SJSA1 (cell line): Measurements from ENCODE around the gene LRIF1. TPM values are rescaled to one million over a fixed set of nuclear protein-coding genes. Genes with fewer than 3 reads are reported as not detected.
"Not testable (repeated sequence)": the region's sequence is repeated elsewhere in the genome, so short reads cannot be mapped to it uniquely, and the experiment has no call there.

Source experiments
- DNase-seq, 2 experiments: peaks; one replicate each; pipeline ENCODE4 v3.0.0-alpha.2; 2015 to 2020; ENCODE audit warnings: low spot score in 2 of 2, low read depth in 1 of 2
- H3K27ac ChIP-seq: fragments of 250-450 bp; sonication (Bioruptor Pico); 2 replicates; pipeline ENCODE4 v1.5.1; 2020; ENCODE audit warnings: mild to moderate bottlenecking, moderate library complexity
- H3K27me3 ChIP-seq: fragments of 250-450 bp; sonication (Bioruptor Pico); replicated peaks from 2 replicates; pipeline ENCODE4 v1.5.1; 2020; ENCODE audit warnings: mild to moderate bottlenecking, moderate library complexity
- H3K36me3 ChIP-seq: fragments of 250-450 bp; sonication (Bioruptor Pico); 2 replicates; pipeline ENCODE4 v1.5.1; 2020; ENCODE audit warnings: mild to moderate bottlenecking
- H3K4me1 ChIP-seq: fragments of 250-450 bp; sonication (Bioruptor Pico); replicated peaks from 2 replicates; pipeline ENCODE4 v1.6.1; 2021; ENCODE audit warnings: mild to moderate bottlenecking
- H3K4me3 ChIP-seq: fragments of 250-450 bp; sonication (Bioruptor Pico); 2 replicates; pipeline ENCODE4 v1.5.1; 2020; ENCODE audit warnings: mild to moderate bottlenecking
- H3K9me3 ChIP-seq: fragments of 250-450 bp; sonication (Bioruptor Pico); replicated peaks from 2 replicates; pipeline ENCODE4 v1.5.1; 2020; ENCODE audit warnings: mild to moderate bottlenecking
- total RNA-seq: library from RNA; depleted of rRNA; stranded (reverse); fragments of >200 nt; shearing (Covaris generic); gene quantifications from 2 replicates; pipeline ENCODE4 v1.2.3, GENCODE V29; 2014; rRNA removed

LRIF1 gene, protein sequence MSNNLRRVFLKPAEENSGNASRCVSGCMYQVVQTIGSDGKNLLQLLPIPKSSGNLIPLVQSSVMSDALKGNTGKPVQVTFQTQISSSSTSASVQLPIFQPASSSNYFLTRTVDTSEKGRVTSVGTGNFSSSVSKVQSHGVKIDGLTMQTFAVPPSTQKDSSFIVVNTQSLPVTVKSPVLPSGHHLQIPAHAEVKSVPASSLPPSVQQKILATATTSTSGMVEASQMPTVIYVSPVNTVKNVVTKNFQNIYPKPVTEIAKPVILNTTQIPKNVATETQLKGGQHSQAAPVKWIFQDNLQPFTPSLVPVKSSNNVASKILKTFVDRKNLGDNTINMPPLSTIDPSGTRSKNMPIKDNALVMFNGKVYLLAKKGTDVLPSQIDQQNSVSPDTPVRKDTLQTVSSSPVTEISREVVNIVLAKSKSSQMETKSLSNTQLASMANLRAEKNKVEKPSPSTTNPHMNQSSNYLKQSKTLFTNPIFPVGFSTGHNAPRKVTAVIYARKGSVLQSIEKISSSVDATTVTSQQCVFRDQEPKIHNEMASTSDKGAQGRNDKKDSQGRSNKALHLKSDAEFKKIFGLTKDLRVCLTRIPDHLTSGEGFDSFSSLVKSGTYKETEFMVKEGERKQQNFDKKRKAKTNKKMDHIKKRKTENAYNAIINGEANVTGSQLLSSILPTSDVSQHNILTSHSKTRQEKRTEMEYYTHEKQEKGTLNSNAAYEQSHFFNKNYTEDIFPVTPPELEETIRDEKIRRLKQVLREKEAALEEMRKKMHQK
- total RNA-seq = 18.9 and 35.4 TPM in 2 replicates

- Histone ChIP-seq H3K27me3 (no peaks in the 10 kb centered on the region), H3K27ac (peak within 1 kb of the TSS; percentile 97), H3K4me3 (peak within 1 kb of the TSS; percentile 63), H3K4me1 (peaks cover 3% of the 10 kb centered on the region; the same call in 1 of the 2 replicates), H3K36me3 (peaks cover 17% of the 10 kb centered on the region; the same call in 1 of the 2 replicates), H3K9me3 (peaks cover 4% of the 10 kb centered on the region; the same call in 1 of the 2 replicates)
- DNase-seq = peak; percentile 97 to 100
Measured at GRCh38 chr1:110963691-110964454, at the start of gene LRIF1. TSS of gene LRIF1 (minus strand) at chr1:110963922. CDS start at chr1:110963688, 234 bp downstream.

- Histone ChIP-seq H3K27ac (no peak overlapping the region), H3K9me3 (no peaks in the 10 kb centered on the region)
Measured at GRCh38 chr1:111008031-111008430, 44.3 kb upstream of the LRIF1 start.

DNA sequence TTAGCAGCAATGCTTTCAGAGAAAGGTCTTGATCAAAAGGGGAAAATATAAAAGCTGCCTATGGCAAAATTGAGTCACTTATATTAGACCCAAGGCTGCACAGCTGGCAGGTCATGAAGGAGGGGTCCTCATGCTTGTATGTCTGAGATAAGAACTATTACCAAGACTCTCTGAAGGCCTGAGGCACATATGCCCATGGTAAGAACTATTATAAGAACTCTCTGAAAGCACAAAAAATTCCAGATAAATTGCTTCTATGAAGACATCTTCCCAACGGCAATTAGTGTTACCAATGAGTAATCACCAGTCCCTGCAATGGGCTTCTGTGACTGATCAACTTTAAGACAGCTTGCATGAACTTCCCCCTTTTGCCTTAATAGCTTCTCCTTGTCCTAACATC is 42.8 kb upstream of the LRIF1 start:
- no peaks in the 10 kb centered on the region for H3K27me3 ChIP-seq
- no peaks in the 10 kb centered on the region for H3K9me3 ChIP-seq
- no peak overlapping the region for H3K27ac ChIP-seq
- DNase-seq = no peak
- no peak overlapping the region for H3K4me3 ChIP-seq
- no peaks in the 10 kb centered on the region for H3K36me3 ChIP-seq
- H3K4me1 ChIP-seq = no peaks in the 10 kb centered on the region

More at GRCh38 chr1:111008031-111008430, 44.3 kb upstream of the LRIF1 start:
- DNase-seq = no peak
- Histone ChIP-seq H3K27me3 (no peaks in the 10 kb centered on the region), H3K4me3 (no peak overlapping the region), H3K4me1 (no peaks in the 10 kb centered on the region), H3K36me3 (no peaks in the 10 kb centered on the region)

DNA sequence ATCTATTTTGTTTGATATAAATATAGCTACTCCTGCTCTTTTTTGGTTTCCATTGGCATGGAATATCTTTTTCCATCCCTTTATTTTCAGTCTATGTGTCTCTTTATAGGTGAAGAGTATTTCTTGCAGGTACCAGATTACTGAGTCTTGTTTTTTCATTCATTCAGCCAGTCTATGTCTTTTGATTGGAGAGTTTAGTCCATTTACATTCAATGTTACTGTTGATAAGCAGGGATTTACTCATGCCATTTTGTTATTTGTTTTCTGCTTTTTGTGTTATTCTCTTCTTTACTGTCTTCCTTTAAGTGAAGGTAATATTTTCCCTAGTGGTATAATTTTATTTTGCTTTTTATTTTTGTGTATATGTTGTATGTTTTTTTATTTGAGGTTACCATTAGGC is 35.9 kb upstream of the LRIF1 start:
- not testable (repeated sequence) for H3K9me3 ChIP-seq

DNA sequence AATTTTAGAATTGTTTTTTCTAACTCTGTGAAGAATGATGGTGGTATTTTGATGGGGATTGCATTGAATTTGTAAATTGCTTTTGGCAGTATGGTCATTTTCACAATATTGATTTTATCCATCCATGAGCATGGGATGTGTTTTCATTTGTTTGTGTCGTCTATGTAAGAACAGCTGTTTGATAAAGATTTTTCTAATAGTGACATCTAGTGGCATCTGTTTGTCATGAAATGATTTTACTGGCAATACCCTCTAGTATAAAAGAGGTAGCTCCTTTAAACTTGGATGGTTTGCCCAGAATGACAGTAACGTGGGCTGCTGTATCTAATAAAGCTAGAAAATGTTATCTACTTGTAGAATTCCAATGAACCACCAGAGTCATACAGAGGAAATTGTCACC is 28.6 kb upstream of the LRIF1 start:
- H3K9me3 ChIP-seq, H3K27ac ChIP-seq, H3K27me3 ChIP-seq, H3K4me1 ChIP-seq, H3K36me3 ChIP-seq, DNase-seq, H3K4me3 ChIP-seq: not testable (repeated sequence)

More for the DNA sequence above, 35.9 kb upstream of the LRIF1 start:
- H3K27me3 ChIP-seq, H3K4me3 ChIP-seq, H3K36me3 ChIP-seq, H3K4me1 ChIP-seq, H3K27ac ChIP-seq, DNase-seq: not testable (repeated sequence)

DNA sequence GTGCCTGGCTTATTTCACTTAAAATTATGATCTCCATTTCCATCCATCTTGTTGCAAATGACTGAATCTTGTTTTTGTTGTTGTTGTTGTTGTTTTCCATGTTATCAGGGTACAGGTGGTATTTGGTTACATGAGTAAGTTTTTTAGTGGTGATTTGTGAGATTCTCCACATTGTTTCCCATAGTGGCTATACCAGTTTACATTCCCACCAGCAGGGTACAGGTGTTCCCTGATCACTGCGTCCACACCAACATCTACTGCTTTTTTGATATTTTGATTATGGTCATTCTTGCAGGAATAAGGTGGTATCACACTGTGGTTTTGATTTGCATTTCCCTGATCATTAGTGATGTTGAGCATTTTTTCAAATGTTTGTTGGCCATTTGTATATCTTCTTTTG is 27.6 kb upstream of the LRIF1 start:
- not testable (repeated sequence) for H3K9me3 ChIP-seq

GRCh38 chr1:110990541-110990940 is 26.8 kb upstream of the LRIF1 start:
- Histone ChIP-seq H3K4me3 (no peak overlapping the region), H3K4me1 (no peaks in the 10 kb centered on the region), H3K36me3 (no peaks in the 10 kb centered on the region), H3K27ac (no peak overlapping the region), H3K9me3 (no peaks in the 10 kb centered on the region), H3K27me3 (peaks cover 3% of the 10 kb centered on the region; the same call in 1 of the 2 replicates)
- no peak for DNase-seq

More for the DNA sequence above, 27.6 kb upstream of the LRIF1 start:
- H3K27me3 ChIP-seq, H3K36me3 ChIP-seq, H3K4me1 ChIP-seq, DNase-seq, H3K27ac ChIP-seq, H3K4me3 ChIP-seq: not testable (repeated sequence)

GRCh38 chr1:110986407-110986891 is 22.7 kb upstream of the LRIF1 start:
- Histone ChIP-seq H3K9me3 (no peaks in the 10 kb centered on the region), H3K4me1 (no peaks in the 10 kb centered on the region)

GRCh38 chr1:110982320-110982719 is 18.6 kb upstream of the LRIF1 start:
- H3K4me1 ChIP-seq = no peaks in the 10 kb centered on the region
- no peaks in the 10 kb centered on the region for H3K9me3 ChIP-seq
- H3K27ac ChIP-seq = no peak overlapping the region
- H3K4me3 ChIP-seq = no peak overlapping the region
- no peaks in the 10 kb centered on the region for H3K27me3 ChIP-seq
- no peaks in the 10 kb centered on the region for H3K36me3 ChIP-seq
- no peak for DNase-seq

More at GRCh38 chr1:110986407-110986891, 22.7 kb upstream of the LRIF1 start:
- Histone ChIP-seq H3K36me3 (no peaks in the 10 kb centered on the region), H3K27ac (no peak overlapping the region), H3K4me3 (no peak overlapping the region), H3K27me3 (peaks cover 3% of the 10 kb centered on the region; the same call in 1 of the 2 replicates)
- DNase-seq = no peak

GRCh38 chr1:110979154-110979553 is 15.4 kb upstream of the LRIF1 start:
- Histone ChIP-seq H3K36me3 (no peaks in the 10 kb centered on the region), H3K4me1 (no peaks in the 10 kb centered on the region), H3K4me3 (no peak overlapping the region), H3K27ac (no peak overlapping the region), H3K9me3 (no peaks in the 10 kb centered on the region), H3K27me3 (no peaks in the 10 kb centered on the region)
- no peak for DNase-seq

DNA sequence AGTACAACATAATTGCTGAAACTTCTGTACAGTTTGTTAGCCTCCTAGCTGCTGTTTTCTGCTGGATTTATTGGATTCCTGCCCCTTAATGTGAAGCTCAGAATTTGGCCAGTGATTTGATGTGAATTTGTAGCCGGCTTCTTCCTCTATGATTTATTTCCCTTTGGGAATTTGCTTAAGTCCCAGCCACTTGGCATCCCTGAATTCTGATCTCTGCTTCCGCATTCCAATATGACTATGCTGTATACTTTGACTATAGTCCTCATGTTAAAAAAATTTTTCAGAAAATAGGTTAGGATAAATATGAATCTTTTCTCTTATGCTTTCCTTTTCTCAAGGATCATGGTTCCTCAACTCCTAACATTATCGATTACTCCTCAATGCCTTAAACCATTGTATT is 12.4 kb upstream of the LRIF1 start:
- H3K27me3 ChIP-seq = no peaks in the 10 kb centered on the region
- DNase-seq = no peak
- H3K36me3 ChIP-seq = no peaks in the 10 kb centered on the region
- H3K4me3 ChIP-seq = no peak overlapping the region
- no peaks in the 10 kb centered on the region for H3K9me3 ChIP-seq
- H3K27ac ChIP-seq = no peak overlapping the region
- H3K4me1 ChIP-seq = no peaks in the 10 kb centered on the region

DNA sequence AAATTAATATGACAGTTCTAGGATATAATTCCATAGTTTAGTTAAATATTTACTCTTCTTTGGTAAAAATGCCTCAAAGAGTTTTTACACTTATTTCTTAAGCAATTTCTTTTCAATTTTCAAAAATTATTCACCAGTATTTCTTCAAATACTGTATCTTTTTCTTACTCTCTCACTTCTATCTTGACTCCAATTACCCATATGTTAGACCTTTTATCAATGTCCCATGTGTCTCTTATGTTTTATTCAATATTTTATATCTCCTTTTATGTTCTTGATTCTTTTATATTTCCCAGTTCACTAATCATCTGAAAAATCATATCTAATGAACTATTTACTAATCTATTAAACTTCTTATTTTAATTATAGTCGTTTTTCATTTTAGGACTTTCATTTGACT is 11.5 kb upstream of the LRIF1 start:
- H3K4me3 ChIP-seq = no peak overlapping the region
- no peak overlapping the region for H3K27ac ChIP-seq
- no peaks in the 10 kb centered on the region for H3K27me3 ChIP-seq
- no peaks in the 10 kb centered on the region for H3K9me3 ChIP-seq
- H3K4me1 ChIP-seq = no peaks in the 10 kb centered on the region
- no peak for DNase-seq
- H3K36me3 ChIP-seq = no peaks in the 10 kb centered on the region

GRCh38 chr1:110967256-110967655 is 3.5 kb upstream of the LRIF1 start:
- Histone ChIP-seq H3K27me3 (no peaks in the 10 kb centered on the region), H3K36me3 (peaks cover 7% of the 10 kb centered on the region; the same call in 1 of the 2 replicates), H3K4me3 (no peak overlapping the region), H3K4me1 (peaks cover 3% of the 10 kb centered on the region; the same call in 1 of the 2 replicates), H3K9me3 (peaks cover 4% of the 10 kb centered on the region; the same call in 1 of the 2 replicates), H3K27ac (no peak overlapping the region)
- DNase-seq = no peak
